Activated T-cell treated with anti-CD3 and anti-CD28 coated beads, Interleukin-2, amount 50 U/mL, for 4 hours (primary cell): Measurements from ENCODE around the gene MTAP. TPM values are rescaled to one million over a fixed set of nuclear protein-coding genes. Genes with fewer than 3 reads are reported as not detected.

Experiments used
- total RNA-seq, 3 donors: library from RNA; stranded (reverse); gene quantifications; one replicate each; pipeline ENCODE4 v1.2.1, GENCODE V29; 2021

Gene MTAP
- total RNA-seq, 3 donors from 2014 or later, result 73.2 to 78.1 (median 76.3) TPM

Other genes starting within 250 kb of the MTAP start
- gene CDKN2A, start 191.8 kb downstream of the MTAP start, total RNA-seq, result 1 to 10 TPM; 1.2 to 2.7 (median 1.4) TPM
- gene CDKN2B-AS1, start 192.2 kb downstream of the MTAP start, total RNA-seq, result under 1 TPM in 1 of 3 donors, not detected in 2; 0.60 TPM
- under 1 TPM in 2 of 3 donors, not detected in 1; 0.16 to 0.40 TPM for gene CDKN2B, start 206.7 kb downstream of the MTAP start, total RNA-seq